B cell (primary cell): ENCODE data around the gene ENG. TPM values are rescaled to one million over a fixed set of nuclear protein-coding genes. Genes with fewer than 3 reads are reported as not detected.

Source experiments
- ATAC-seq: fragments of 200-7000 bp; cut with Tn5 transposase; one replicate; pipeline ENCODE4 v1.10.0; 2021; ENCODE audit warnings: low read depth, mild to moderate bottlenecking, moderate number of reproducible peaks, moderate library complexity
- CTCF ChIA-PET: fragments of 350-600 bp; sonication (Branson Sonifier 250); formaldehyde crosslinking; loops from one replicate; lab custom pipeline; 2021; ENCODE audit warnings: antibody characterized with exemption, inconsistent platforms; lab: Charles Lee
- POLR2A ChIA-PET: fragments of 350-600 bp; sonication (Branson Sonifier 250); formaldehyde crosslinking; loops from one replicate; lab custom pipeline; 2021; ENCODE audit warnings: antibody characterized with exemption; lab: Charles Lee
- DNase-seq: peaks from one replicate; pipeline ENCODE4 v3.0.0; 2013
- H2AFZ ChIP-seq: 2 replicates; pipeline ENCODE4 v1.6.1; 2012; ENCODE audit warnings: mild to moderate bottlenecking, low read depth, low read length; ENCODE audit not compliant: insufficient read depth, poor library complexity, severe bottlenecking
- H3K27ac ChIP-seq, 2 donors: 1 replicate in 1 of 2; 2 replicates in 1 of 2; pipeline ENCODE4 v1.5.1; 2012 to 2013; ENCODE audit warnings: low read length in 2 of 2, mild to moderate bottlenecking in 2 of 2, moderate library complexity in 1 of 2
- H3K27me3 ChIP-seq, 4 experiments: fragments of 200-600 bp in 1 of 4; sonication (generic) in 1 of 4; replicated peaks in 1 of 4; 1 replicate in 2 of 4; 2 replicates in 2 of 4; pipeline versions ENCODE4 v1.6.1 to v1.7.0; 2013 to 2016; ENCODE audit warnings: low read length in 3 of 4, mild to moderate bottlenecking in 2 of 4, mixed read lengths in 1 of 4, moderate library complexity in 1 of 4; ENCODE audit not compliant: insufficient read depth in 4 of 4, control insufficient read depth in 3 of 4; ENCODE audit errors: control extremely low read depth in 1 of 4
- H3K36me3 ChIP-seq, 2 experiments: replicated peaks in 1 of 2; 1 replicate in 1 of 2; 2 replicates in 1 of 2; pipeline versions ENCODE4 v1.6.1 to v1.7.1; 2013; ENCODE audit warnings: low read length in 1 of 2; ENCODE audit not compliant: insufficient read depth in 2 of 2, control insufficient read depth in 1 of 2; ENCODE audit errors: control extremely low read depth in 1 of 2, extremely low read depth in 1 of 2
- H3K4me1 ChIP-seq, 2 donors: fragments of 200-600 bp in 1 of 2; sonication (generic) in 1 of 2; 1 replicate in 1 of 2; 2 replicates in 1 of 2; pipeline versions ENCODE4 v1.5.1 to v1.6.1; 2013 to 2017; ENCODE audit warnings: low read length in 2 of 2; ENCODE audit not compliant: control insufficient read depth in 2 of 2, insufficient read depth in 2 of 2
- H3K4me2 ChIP-seq: replicated peaks from 2 replicates; pipeline ENCODE3; 2012; ENCODE audit warnings: mild to moderate bottlenecking, low read depth, low read length; ENCODE audit not compliant: poor library complexity, severe bottlenecking
- H3K4me3 ChIP-seq, 5 experiments: fragments of 200-600 bp in 1 of 5; sonication (generic) in 1 of 5; 1 replicate in 3 of 5; 2 replicates in 2 of 5; pipeline versions ENCODE4 v1.5.1 to v1.7.0; 2011 to 2016; ENCODE audit warnings: low read length in 4 of 5, mild to moderate bottlenecking in 4 of 5, low read depth in 2 of 5, control low read depth in 1 of 5, moderate library complexity in 1 of 5; ENCODE audit not compliant: insufficient read depth in 1 of 5; ENCODE audit errors: control extremely low read depth in 1 of 5, extremely low read depth in 1 of 5
- H3K79me2 ChIP-seq: fragments of 200-600 bp; sonication (generic); one replicate; pipeline ENCODE4 v1.6.0; 2016; ENCODE audit warnings: low read length; ENCODE audit not compliant: control insufficient read depth, insufficient read depth
- H3K9ac ChIP-seq: fragments of 200-600 bp; sonication (generic); 2 replicates; pipeline ENCODE4 v1.6.1; 2017; ENCODE audit warnings: mild to moderate bottlenecking, low read length, moderate library complexity
- H3K9me3 ChIP-seq, 3 donors: one replicate each; pipeline versions ENCODE4 v1.6.1 to v1.7.1; 2013; ENCODE audit warnings: low read length in 2 of 3; ENCODE audit not compliant: control insufficient read depth in 2 of 3, insufficient read depth in 1 of 3; ENCODE audit errors: control extremely low read depth in 1 of 3
- H4K20me1 ChIP-seq: 2 replicates; pipeline ENCODE4 v1.6.0; 2012; ENCODE audit warnings: mild to moderate bottlenecking, low read length; ENCODE audit not compliant: insufficient read depth, control insufficient read depth, poor library complexity, severe bottlenecking
- H3K27ac Mint-ChIP-seq: one replicate; pipeline ENCODE4 v1.8.0; 2021; ENCODE audit warnings: mixed read lengths
- H3K27me3 Mint-ChIP-seq: one replicate; pipeline ENCODE4 v1.8.0; 2021; ENCODE audit warnings: mixed read lengths
- H3K4me1 Mint-ChIP-seq: one replicate; pipeline ENCODE4 v1.8.0; 2021; ENCODE audit warnings: mixed read lengths
- H3K4me3 Mint-ChIP-seq: one replicate; pipeline ENCODE4 v1.8.0; 2021; ENCODE audit warnings: mixed read lengths
- H3K9me3 Mint-ChIP-seq: one replicate; pipeline ENCODE4 v1.8.0; 2022; ENCODE audit warnings: mixed read lengths; ENCODE audit not compliant: insufficient read depth
- CTCF ChIP-seq: fragments of 200-600 bp; IDR thresholded peaks from one replicate; pipeline ENCODE4 v1.8.0; 2022; ENCODE audit warnings: antibody characterized with exemption, mild to moderate bottlenecking
- EZH2 ChIP-seq: IDR thresholded peaks from 2 replicates; pipeline ENCODE4 v1.6.1; 2012; ENCODE audit warnings: borderline replicate concordance, low read depth, mild to moderate bottlenecking, moderate library complexity, low read length; ENCODE audit not compliant: insufficient read depth, poor library complexity, severe bottlenecking
- WGBS: methylation state at CpG from one replicate; pipeline ENCODE4 v1.1.5; 2013; ENCODE audit warnings: missing lambda C conversion rate; ENCODE audit not compliant: insufficient coverage; 5-methylcytosine and 5-hydroxymethylcytosine counted together
- intact Hi-C: fragments of 100-400 bp; cut with micrococcal nuclease; formaldehyde crosslinking; loops from one replicate; pipeline ENCODE4 v1.10.0; 2022
- polyA plus RNA-seq: library from polyadenylated mRNA; depleted of rRNA; stranded (reverse); fragments of >200 nt; gene quantifications from 2 replicates; pipeline ENCODE4 v1.2.3, GENCODE V29; 2012
- total RNA-seq, 2 donors: library from RNA; stranded (reverse); fragments of 120-200 nt in 1 of 2; gene quantifications; 1 replicate in 1 of 2; 2 replicates in 1 of 2; pipeline versions ENCODE4 v1.2.3 to v1.2.4, GENCODE V29; 2013 to 2022

The ENG gene
- total and polyA plus RNA-seq, 2 donors (not counting 1 experiment from before 2014, with no cell fraction given): 5.4 to 12.6 TPM

DNA sequence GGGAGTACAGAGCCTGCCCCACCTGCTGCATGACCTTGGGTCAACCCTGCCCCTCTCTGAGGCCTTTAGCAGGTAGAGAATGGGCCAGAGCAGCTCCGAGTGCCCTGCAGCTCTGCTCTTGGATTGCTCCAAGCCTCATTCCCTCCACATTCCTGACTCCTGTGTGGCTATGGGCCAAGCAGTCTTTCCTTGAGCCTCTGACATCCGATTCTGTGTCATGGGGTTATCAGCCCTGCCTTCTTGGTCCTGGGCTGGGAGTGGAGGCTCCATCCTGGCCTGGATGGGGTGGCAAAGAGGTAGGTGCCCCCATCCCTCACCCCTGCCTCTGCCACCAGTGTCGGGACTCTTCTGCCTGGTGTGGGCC lies 38.1 kb downstream of the ENG start:
- ATAC-seq: no peak
- H3K36me3 ChIP-seq: peaks cover 0 to 36% of the 10 kb centered on the region in 2 experiments
- no peaks in the 10 kb centered on the region for H4K20me1 ChIP-seq

More for the DNA sequence above, 38.1 kb downstream of the ENG start:
- Histone ChIP-seq H3K27ac (no peak overlapping the region), H3K9me3 (peaks cover 0 to 4% (median 0%) of the 10 kb centered on the region in 3 donors), H3K27me3 (no peaks in the 10 kb centered on the region), H3K79me2 (no peaks in the 10 kb centered on the region), H3K9ac (no peak overlapping the region), H3K4me1 (no peaks in the 10 kb centered on the region), H3K4me2 (no peak overlapping the region), H3K4me3 (no peak overlapping the region), H2AFZ (no peak overlapping the region)
- no peak for TF ChIP-seq EZH2
- TF ChIP-seq CTCF: no peak
- no peaks in the 10 kb centered on the region for H3K9me3 Mint-ChIP-seq
- no peaks in the 10 kb centered on the region for H3K27me3 Mint-ChIP-seq
- no peak overlapping the region for H3K27ac Mint-ChIP-seq
- ChIA-PET CTCF (no interaction called here), POLR2A (no interaction called here)
- WGBS: no CpG with 5 or more reads among the region's 3 CpGs
- no peak overlapping the region for H3K4me3 Mint-ChIP-seq
- intact Hi-C loops: no loop called here
- DNase-seq: no peak
- H3K4me1 Mint-ChIP-seq: no peaks in the 10 kb centered on the region
